Transverse colon (tissue), 3 donors: Measurements from ENCODE around the gene AMY1B.
"Not testable (repeated sequence)": the region's sequence is repeated elsewhere in the genome, so short reads cannot be mapped to it uniquely, and the experiment has no call there.

Source experiments
- EP300 ChIP-seq: sonication (generic); formaldehyde crosslinking; IDR thresholded peaks from one replicate; pipeline ENCODE4 v1.6.1; 2017; ENCODE audit warnings: antibody characterized with exemption, low read depth
- POLR2A ChIP-seq: fragments of 450-650 bp; IDR thresholded peaks from one replicate; pipeline ENCODE4 v1.6.1; 2016; ENCODE audit warnings: antibody characterized with exemption, mild to moderate bottlenecking, moderate library complexity
- TF ChIP-seq, protein P1 (sequence below), 5 experiments: fragments of 200-600 bp in 3 of 5; fragments of 450-650 bp in 2 of 5; sonication (generic) in 3 of 5; IDR thresholded peaks; 1 replicate in 2 of 5; 2 replicates in 3 of 5; pipeline ENCODE4 v1.5.1; 2016 to 2017; ENCODE audit warnings: antibody characterized with exemption in 5 of 5, inconsistent platforms in 3 of 5, mild to moderate bottlenecking in 2 of 5, moderate library complexity in 1 of 5

DNA sequence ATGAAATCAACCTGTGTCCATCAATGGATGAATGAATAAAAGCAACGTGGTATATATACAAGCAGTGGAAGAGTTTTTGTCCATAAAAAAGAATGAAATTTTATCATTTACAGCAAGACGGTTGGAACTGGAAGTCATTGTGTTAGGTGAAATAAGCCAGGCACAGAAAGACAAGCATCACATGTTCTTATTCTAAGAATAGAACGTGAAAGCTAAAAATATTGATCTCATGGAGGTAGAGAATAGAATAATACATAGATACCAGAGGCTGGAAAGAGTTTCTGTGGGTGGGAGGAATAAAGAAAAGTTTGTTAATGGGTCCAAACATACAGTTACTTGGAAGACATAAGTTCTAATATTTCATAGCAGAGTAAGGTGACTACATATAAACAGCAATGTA is 14.4 kb upstream of the AMY1B start:
- TF ChIP-seq, protein P1, sequence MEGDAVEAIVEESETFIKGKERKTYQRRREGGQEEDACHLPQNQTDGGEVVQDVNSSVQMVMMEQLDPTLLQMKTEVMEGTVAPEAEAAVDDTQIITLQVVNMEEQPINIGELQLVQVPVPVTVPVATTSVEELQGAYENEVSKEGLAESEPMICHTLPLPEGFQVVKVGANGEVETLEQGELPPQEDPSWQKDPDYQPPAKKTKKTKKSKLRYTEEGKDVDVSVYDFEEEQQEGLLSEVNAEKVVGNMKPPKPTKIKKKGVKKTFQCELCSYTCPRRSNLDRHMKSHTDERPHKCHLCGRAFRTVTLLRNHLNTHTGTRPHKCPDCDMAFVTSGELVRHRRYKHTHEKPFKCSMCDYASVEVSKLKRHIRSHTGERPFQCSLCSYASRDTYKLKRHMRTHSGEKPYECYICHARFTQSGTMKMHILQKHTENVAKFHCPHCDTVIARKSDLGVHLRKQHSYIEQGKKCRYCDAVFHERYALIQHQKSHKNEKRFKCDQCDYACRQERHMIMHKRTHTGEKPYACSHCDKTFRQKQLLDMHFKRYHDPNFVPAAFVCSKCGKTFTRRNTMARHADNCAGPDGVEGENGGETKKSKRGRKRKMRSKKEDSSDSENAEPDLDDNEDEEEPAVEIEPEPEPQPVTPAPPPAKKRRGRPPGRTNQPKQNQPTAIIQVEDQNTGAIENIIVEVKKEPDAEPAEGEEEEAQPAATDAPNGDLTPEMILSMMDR (IDR thresholded peaks at IDR 0.05) = not testable (repeated sequence)
- not testable (repeated sequence) for TF ChIP-seq POLR2A, EP300
